PC-3 (cell line): ENCODE results near the gene IL1R1. TPM values are rescaled to one million over a fixed set of nuclear protein-coding genes. Genes with fewer than 3 reads are reported as not detected.

Experiments used
- ATAC-seq: fragments of 200-7000 bp; cut with Tn5 transposase; 2 replicates; pipeline ENCODE4 v1.9.1; 2020; ENCODE audit warnings: mild to moderate bottlenecking, moderate library complexity
- BruUV-seq: library from RNA; stranded (reverse); fragments of 400-500 nt; replicated peaks from 2 replicates; lab custom pipeline; 2021; lab: Mats Ljungman, UMichigan
- CTCF ChIA-PET: fragments of 300-600 bp; sonication (Branson Sonifier 250); formaldehyde crosslinking; loops from one replicate; lab custom pipeline; 2022; ENCODE audit warnings: antibody characterized with exemption; lab: Charles Lee
- POLR2A ChIA-PET: fragments of 300-600 bp; sonication (Branson Sonifier 250); formaldehyde crosslinking; loops from one replicate; lab custom pipeline; 2022; ENCODE audit warnings: antibody characterized with exemption; ENCODE audit not compliant: unreplicated experiment; lab: Charles Lee
- DNase-seq: peaks from one replicate; pipeline ENCODE4 v3.0.0-alpha.2; 2015
- H2AFZ ChIP-seq: fragments of 300-600 bp; sonication (generic); 2 replicates; pipeline ENCODE4 v1.6.0; 2016; ENCODE audit warnings: antibody characterized with exemption, low read length
- H3F3A ChIP-seq: fragments of 300-600 bp; sonication (generic); one replicate; pipeline ENCODE4 v1.6.0; 2017; ENCODE audit warnings: antibody characterized with exemption, low read length, control low read depth, mild to moderate bottlenecking; ENCODE audit not compliant: unreplicated experiment
- H3K27ac ChIP-seq: fragments of 300-600 bp; sonication (generic); 2 replicates; pipeline ENCODE4 v1.5.1; 2016; ENCODE audit warnings: mild to moderate bottlenecking, low read length
- H3K27me3 ChIP-seq: fragments of 300-600 bp; sonication (generic); 2 replicates; pipeline ENCODE4 v1.6.1; 2016; ENCODE audit warnings: low read length, mixed read lengths
- H3K36me3 ChIP-seq: fragments of 300-600 bp; sonication (generic); 2 replicates; pipeline ENCODE4 v1.6.1; 2016; ENCODE audit warnings: low read depth, mixed run types, low read length, mixed read lengths
- H3K4me1 ChIP-seq: fragments of 300-600 bp; sonication (generic); 2 replicates; pipeline ENCODE4 v1.5.1; 2016; ENCODE audit warnings: low read length; ENCODE audit not compliant: insufficient read depth
- H3K4me2 ChIP-seq: fragments of 300-600 bp; sonication (generic); 2 replicates; pipeline ENCODE4 v1.6.0; 2016; ENCODE audit warnings: low read length
- H3K4me3 ChIP-seq: fragments of 300-600 bp; sonication (generic); 2 replicates; pipeline ENCODE4 v1.5.1; 2016; ENCODE audit warnings: mild to moderate bottlenecking, low read length, mixed read lengths
- H3K79me2 ChIP-seq: fragments of 300-600 bp; sonication (generic); 2 replicates; pipeline ENCODE4 v1.6.1; 2017; ENCODE audit warnings: low read length, mixed read lengths
- H3K9ac ChIP-seq: fragments of 300-600 bp; sonication (generic); 2 replicates; pipeline ENCODE4 v1.6.0; 2016; ENCODE audit warnings: mild to moderate bottlenecking, low read length
- H3K9me2 ChIP-seq: fragments of 300-600 bp; sonication (generic); replicated peaks from 2 replicates; pipeline ENCODE4 v1.6.1; 2016; ENCODE audit warnings: mixed run types, low read length, mixed read lengths
- H3K9me3 ChIP-seq: fragments of 300-600 bp; sonication (generic); 2 replicates; pipeline ENCODE4 v1.6.1; 2016; ENCODE audit warnings: low read length, mixed read lengths
- H4K20me1 ChIP-seq: fragments of 300-600 bp; sonication (generic); 2 replicates; pipeline ENCODE4 v1.6.1; 2016; ENCODE audit warnings: low read length, mixed read lengths
- EZH2 ChIP-seq: fragments of 300-600 bp; sonication (generic); IDR thresholded peaks from one replicate; pipeline ENCODE4 v1.6.1; 2017; ENCODE audit warnings: antibody characterized with exemption, mild to moderate bottlenecking, low read length; ENCODE audit not compliant: unreplicated experiment
- EZH2phosphoT487 ChIP-seq: fragments of 300-600 bp; sonication (generic); IDR thresholded peaks from 2 replicates; pipeline ENCODE4 v1.6.1; 2018; ENCODE audit warnings: mild to moderate bottlenecking, antibody characterized with exemption, low read length, borderline replicate concordance
- intact Hi-C: fragments of 100-400 bp; cut with micrococcal nuclease; formaldehyde crosslinking; loops from 2 replicates; pipeline ENCODE4 v1.9.0; 2023
- total RNA-seq: library from RNA; depleted of rRNA; stranded (reverse); fragments of >200 nt; gene quantifications from 2 replicates; pipeline ENCODE4 v1.2.3, GENCODE V29; 2014
- TF ChIP-seq, protein P1 (sequence below): fragments of 300-600 bp; sonication (generic); conservative IDR thresholded peaks from 2 replicates; pipeline ENCODE4 v1.5.1; 2017; ENCODE audit warnings: antibody characterized with exemption, low read depth, mild to moderate bottlenecking, low read length

IL1R1 gene
- total RNA-seq, 1 experiment from 2014 or later: 0.69 TPM

DNA sequence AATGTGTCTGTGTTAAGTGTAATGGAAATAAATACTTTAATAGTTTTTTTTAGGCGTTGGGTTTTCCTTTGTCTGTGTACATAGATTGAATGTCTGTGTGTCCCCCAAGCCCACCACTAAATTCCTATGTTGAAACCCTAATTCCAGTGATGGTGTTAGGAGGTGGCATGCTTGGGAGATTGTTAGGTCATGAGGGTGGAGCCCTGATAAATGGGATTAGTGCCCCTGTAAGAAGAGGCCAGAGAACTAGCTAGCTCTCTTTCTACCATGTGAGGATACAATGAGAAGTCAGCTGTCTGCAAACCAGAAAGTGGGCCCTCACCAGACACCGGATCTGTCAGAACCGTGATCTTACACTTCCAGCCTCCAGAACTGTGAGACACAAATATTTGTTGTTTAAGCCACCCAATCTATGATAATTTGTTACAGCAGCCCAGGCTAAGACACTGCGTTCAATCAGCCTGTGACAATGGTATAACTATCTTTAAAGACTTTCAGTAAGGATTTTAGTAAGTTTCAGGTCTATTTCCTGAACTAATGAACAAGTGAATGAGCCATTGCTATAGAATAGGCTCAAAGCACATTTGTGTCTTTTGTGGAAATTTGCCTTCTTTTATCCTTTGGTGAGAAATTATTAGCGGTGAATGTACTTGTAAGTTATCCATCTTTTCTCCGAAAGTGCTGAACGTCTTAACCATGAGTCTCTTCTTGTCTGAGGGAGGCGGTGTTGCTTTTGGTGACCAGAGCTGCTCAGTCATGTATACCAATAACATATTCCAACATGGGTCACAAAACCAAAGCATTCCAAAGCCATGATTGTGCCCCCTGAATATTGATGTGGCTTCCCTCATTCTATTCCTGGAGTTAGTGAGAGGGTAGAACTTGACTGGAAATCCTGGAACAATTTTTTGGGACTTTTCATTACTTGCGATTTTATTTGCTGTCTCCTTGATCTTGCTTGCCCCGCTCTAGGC, 29.6 kb upstream of the IL1R1 start:
- Histone ChIP-seq H3K36me3 (no peaks in the 10 kb centered on the region), H4K20me1 (no peaks in the 10 kb centered on the region), H3K9me3 (no peaks in the 10 kb centered on the region), H3K9ac (no peak overlapping the region), H3F3A (no peaks in the 10 kb centered on the region), H3K4me2 (no peak overlapping the region), H3K4me3 (no peak overlapping the region), H3K79me2 (no peaks in the 10 kb centered on the region), H3K27ac (no peak overlapping the region), H2AFZ (no peak overlapping the region), H3K9me2 (no peaks in the 10 kb centered on the region), H3K4me1 (no peaks in the 10 kb centered on the region), H3K27me3 (no peaks in the 10 kb centered on the region)
- CTCF ChIA-PET: no interaction called here
- intact Hi-C loops: no loop called here
- ATAC-seq (no peak), DNase-seq (no peak)
- no TSS peak for BruUV-seq
- TF ChIP-seq EZH2phosphoT487 (no peak), EZH2 (no peak)
- TF ChIP-seq, protein P1, sequence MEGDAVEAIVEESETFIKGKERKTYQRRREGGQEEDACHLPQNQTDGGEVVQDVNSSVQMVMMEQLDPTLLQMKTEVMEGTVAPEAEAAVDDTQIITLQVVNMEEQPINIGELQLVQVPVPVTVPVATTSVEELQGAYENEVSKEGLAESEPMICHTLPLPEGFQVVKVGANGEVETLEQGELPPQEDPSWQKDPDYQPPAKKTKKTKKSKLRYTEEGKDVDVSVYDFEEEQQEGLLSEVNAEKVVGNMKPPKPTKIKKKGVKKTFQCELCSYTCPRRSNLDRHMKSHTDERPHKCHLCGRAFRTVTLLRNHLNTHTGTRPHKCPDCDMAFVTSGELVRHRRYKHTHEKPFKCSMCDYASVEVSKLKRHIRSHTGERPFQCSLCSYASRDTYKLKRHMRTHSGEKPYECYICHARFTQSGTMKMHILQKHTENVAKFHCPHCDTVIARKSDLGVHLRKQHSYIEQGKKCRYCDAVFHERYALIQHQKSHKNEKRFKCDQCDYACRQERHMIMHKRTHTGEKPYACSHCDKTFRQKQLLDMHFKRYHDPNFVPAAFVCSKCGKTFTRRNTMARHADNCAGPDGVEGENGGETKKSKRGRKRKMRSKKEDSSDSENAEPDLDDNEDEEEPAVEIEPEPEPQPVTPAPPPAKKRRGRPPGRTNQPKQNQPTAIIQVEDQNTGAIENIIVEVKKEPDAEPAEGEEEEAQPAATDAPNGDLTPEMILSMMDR: no peak
- POLR2A ChIA-PET: interaction anchor here (0.6 kb wide), 1 partner anchor 23 kb away, joined by 5 read pairs; no protein-coding TSS in a partner anchor

GRCh38 chr2:102114290-102114721, 28.2 kb upstream of the IL1R1 start:
- Histone ChIP-seq H2AFZ (no peak overlapping the region), H3K27me3 (no peaks in the 10 kb centered on the region), H3K79me2 (no peaks in the 10 kb centered on the region), H3F3A (no peaks in the 10 kb centered on the region), H3K36me3 (no peaks in the 10 kb centered on the region), H3K9me3 (no peaks in the 10 kb centered on the region), H3K4me2 (no peak overlapping the region), H3K4me1 (no peaks in the 10 kb centered on the region), H3K9ac (no peak overlapping the region), H3K27ac (no peak overlapping the region), H4K20me1 (no peaks in the 10 kb centered on the region), H3K9me2 (no peaks in the 10 kb centered on the region), H3K4me3 (no peak overlapping the region)
- no peak for ATAC-seq
- DNase-seq: no peak
- ChIA-PET CTCF (no interaction called here), POLR2A (no interaction called here)
- no TSS peak for BruUV-seq
- no peak for TF ChIP-seq EZH2phosphoT487
- intact Hi-C loops: no loop called here

DNA sequence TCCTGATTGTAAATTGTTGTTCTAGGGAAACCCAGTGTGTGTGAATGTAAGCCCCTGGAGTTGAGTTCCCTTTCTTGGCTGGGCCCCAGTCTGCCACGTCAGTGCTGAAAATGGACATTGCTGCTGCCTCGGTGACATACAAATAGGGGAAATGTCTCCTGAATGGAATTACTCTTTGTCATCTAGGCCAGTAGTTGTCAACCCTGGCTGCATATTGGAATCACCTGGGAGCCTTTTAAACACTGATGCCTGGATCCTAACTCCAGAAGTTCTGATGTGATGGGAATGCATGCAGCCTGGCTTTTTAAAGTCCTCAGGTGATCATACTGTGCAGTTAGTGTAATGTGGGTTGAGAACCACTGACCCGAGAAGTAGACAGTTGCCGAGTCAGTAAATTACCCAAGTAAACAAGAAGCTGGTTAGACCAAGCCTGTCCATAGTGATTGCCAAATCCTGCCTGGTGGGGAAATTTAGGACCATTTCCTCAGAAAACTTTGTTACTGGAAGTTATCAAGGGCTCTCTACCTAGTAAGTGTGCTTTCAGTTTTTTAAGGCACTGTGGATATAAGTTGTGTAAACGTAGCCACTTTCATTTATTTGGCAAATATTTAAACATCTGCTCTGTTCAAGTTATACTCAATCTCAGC, 27.6 kb upstream of the IL1R1 start:
- H3K9ac ChIP-seq: no peak overlapping the region
- no peaks in the 10 kb centered on the region for H3K9me2 ChIP-seq
- H3K27me3 ChIP-seq: no peaks in the 10 kb centered on the region
- H3F3A ChIP-seq: no peaks in the 10 kb centered on the region
- ATAC-seq (no peak), DNase-seq (no peak)
- H3K4me2 ChIP-seq: no peak overlapping the region
- H2AFZ ChIP-seq: no peak overlapping the region
- no peaks in the 10 kb centered on the region for H4K20me1 ChIP-seq
- no peaks in the 10 kb centered on the region for H3K9me3 ChIP-seq
- no peaks in the 10 kb centered on the region for H3K36me3 ChIP-seq
- ChIA-PET POLR2A (no interaction called here), CTCF (no interaction called here)
- no TSS peak for BruUV-seq
- H3K79me2 ChIP-seq: no peaks in the 10 kb centered on the region
- H3K27ac ChIP-seq: no peak overlapping the region
- H3K4me1 ChIP-seq: no peaks in the 10 kb centered on the region
- TF ChIP-seq, protein P1: no peak
- TF ChIP-seq EZH2 (no peak), EZH2phosphoT487 (no peak)
- H3K4me3 ChIP-seq: no peak overlapping the region
- intact Hi-C loops: no loop called here
